HepG2 (cell line): Measurements from ENCODE around the gene HAUS1. TPM values are rescaled to one million over a fixed set of nuclear protein-coding genes. Genes with fewer than 3 reads are reported as not detected.

ENCODE experiments used
- AGO2 ChIP-seq: fragments of 200-400 bp; formaldehyde crosslinking; optimal IDR thresholded peaks from 2 replicates; pipeline ENCODE3; 2017; ENCODE audit warnings: mild to moderate bottlenecking, low read depth, low read length, moderate library complexity
- ATF1 ChIP-seq: IDR thresholded peaks from 2 replicates; pipeline ENCODE4 v1.6.1; 2016; ENCODE audit warnings: mild to moderate bottlenecking, control low read depth
- FIP1L1 ChIP-seq: fragments of 200-400 bp; formaldehyde crosslinking; IDR thresholded peaks from 2 replicates; pipeline ENCODE4 v1.6.1; 2018; ENCODE audit warnings: low read depth, mild to moderate bottlenecking, low read length, moderate library complexity, borderline replicate concordance; ENCODE audit not compliant: insufficient read depth
- FOXJ3 ChIP-seq: sonication (generic); formaldehyde crosslinking; IDR thresholded peaks from 2 replicates; pipeline ENCODE4 v1.4.0; 2020; ENCODE audit warnings: missing genetic modification reagents, mild to moderate bottlenecking, borderline replicate concordance
- GABPA ChIP-seq, 2 experiments: IDR thresholded peaks; 2 replicates each; pipeline ENCODE4 v1.6.1; 2011 to 2016; ENCODE audit warnings: low read depth in 2 of 2, low read length in 1 of 2, missing biosample characterization in 1 of 2, missing genetic modification characterization in 1 of 2
- HCFC1 ChIP-seq: fragments of 150-350 bp; IDR thresholded peaks from 2 replicates; pipeline ENCODE4 v1.6.1; 2014; ENCODE audit warnings: low read depth, low read length
- HNRNPK ChIP-seq: fragments of 200-400 bp; formaldehyde crosslinking; IDR thresholded peaks from 2 replicates; pipeline ENCODE4 v1.6.1; 2018; ENCODE audit warnings: low read length, low read depth, moderate library complexity, mild to moderate bottlenecking; ENCODE audit not compliant: poor library complexity, severe bottlenecking
- KLF13 ChIP-seq: sonication (generic); formaldehyde crosslinking; IDR thresholded peaks from 2 replicates; pipeline ENCODE4 v1.4.0; 2020; ENCODE audit warnings: mild to moderate bottlenecking, missing genetic modification reagents
- NFATC3 ChIP-seq: sonication (generic); formaldehyde crosslinking; IDR thresholded peaks from 2 replicates; pipeline ENCODE4 v1.5.1; 2020; ENCODE audit warnings: mild to moderate bottlenecking, missing genetic modification reagents
- PAWR ChIP-seq: sonication (generic); formaldehyde crosslinking; IDR thresholded peaks from 2 replicates; pipeline ENCODE4 v1.4.0; 2020; ENCODE audit warnings: missing genetic modification reagents, mild to moderate bottlenecking, borderline replicate concordance
- PTBP1 ChIP-seq: fragments of 200-400 bp; formaldehyde crosslinking; IDR thresholded peaks from 2 replicates; pipeline ENCODE4 v1.6.1; 2018; ENCODE audit warnings: low read length, low read depth; ENCODE audit not compliant: poor library complexity, severe bottlenecking
- SAP130 ChIP-seq: IDR thresholded peaks from 2 replicates; pipeline ENCODE4 v1.6.1; 2016; ENCODE audit warnings: low read depth
- SATB2 ChIP-seq: sonication (generic); formaldehyde crosslinking; IDR thresholded peaks from 2 replicates; pipeline ENCODE4 v1.5.0; 2020; ENCODE audit warnings: missing genetic modification reagents
- SIN3B ChIP-seq: fragments of 150-350 bp; IDR thresholded peaks from 2 replicates; pipeline ENCODE4 v1.6.1; 2014; ENCODE audit warnings: low read length
- SP5 ChIP-seq: IDR thresholded peaks from 2 replicates; pipeline ENCODE4 v1.6.1; 2016; ENCODE audit warnings: low read depth, borderline replicate concordance
- TEAD3 ChIP-seq: optimal IDR thresholded peaks from 2 replicates; pipeline ENCODE3; 2016; ENCODE audit warnings: borderline replicate concordance
- TSC22D2 ChIP-seq: sonication (generic); formaldehyde crosslinking; IDR thresholded peaks from 2 replicates; pipeline ENCODE4 v1.5.1; 2020; ENCODE audit warnings: missing genetic modification reagents, mild to moderate bottlenecking, borderline replicate concordance
- ZBTB42 ChIP-seq: sonication (generic); formaldehyde crosslinking; IDR thresholded peaks from 2 replicates; pipeline ENCODE4 v1.5.0; 2020; ENCODE audit warnings: mild to moderate bottlenecking, missing genetic modification reagents
- ZBTB7A ChIP-seq: sonication (generic); formaldehyde crosslinking; IDR thresholded peaks from 2 replicates; pipeline ENCODE4 v1.8.0; 2022; ENCODE audit warnings: mild to moderate bottlenecking, missing genetic modification reagents
- ZNF3 ChIP-seq: IDR thresholded peaks from 2 replicates; pipeline ENCODE4 v1.7.0; 2017; ENCODE audit warnings: inconsistent platforms
- ZNF468 ChIP-seq: sonication (generic); formaldehyde crosslinking; IDR thresholded peaks from 2 replicates; pipeline ENCODE4 v1.8.0; 2022; ENCODE audit warnings: mild to moderate bottlenecking, moderate library complexity, missing genetic modification reagents
- ZNF546 ChIP-seq: sonication (generic); formaldehyde crosslinking; conservative IDR thresholded peaks from 2 replicates; pipeline ENCODE4 v1.8.1; 2023; ENCODE audit warnings: mild to moderate bottlenecking, missing genetic modification reagents
- polyA plus RNA-seq, 8 experiments: library from polyadenylated mRNA; depleted of rRNA in 3 of 8; stranded (reverse) in 7 of 8; unstranded in 1 of 8; fragments of >200 nt; fragmentation: Illumina TruSeq in 4 of 8; extraction: Trizol in 4 of 8; gene quantifications; 2 replicates each; pipeline versions ENCODE4 v1.2.1 to v1.2.3, GENCODE V29; 2011 to 2016; ENCODE audit warnings: low read depth in 4 of 8, missing spikeins in 1 of 8, mixed read lengths in 1 of 8; ENCODE audit not compliant: insufficient read depth in 1 of 8
- total RNA-seq, 5 experiments: library from RNA; depleted of rRNA; stranded (reverse); fragments of >200 nt; fragmentation: Illumina TruSeq; extraction: Trizol; gene quantifications; 2 replicates each; pipeline ENCODE4 v1.2.3, GENCODE V29; 2016; ENCODE audit warnings: low read depth in 1 of 5
- TF ChIP-seq, protein P1 (sequence below), 2 experiments: fragments of 450-650 bp in 1 of 2; sonication (generic) in 1 of 2; formaldehyde crosslinking; IDR thresholded peaks; 2 replicates each; pipeline versions ENCODE4 v1.5.0 to v1.8.0; 2020 to 2022; ENCODE audit warnings: mild to moderate bottlenecking in 1 of 2, missing genetic modification reagents in 1 of 2
- TF ChIP-seq, protein P2 (sequence below): sonication (generic); formaldehyde crosslinking; IDR thresholded peaks from 2 replicates; pipeline ENCODE4 v1.8.1; 2022; ENCODE audit warnings: mild to moderate bottlenecking, missing genetic modification reagents
- TF ChIP-seq, protein P3 (sequence below): fragments of 450-650 bp; IDR thresholded peaks from 2 replicates; pipeline ENCODE4 v1.6.1; 2016
- TF ChIP-seq, protein P4 (sequence below): sonication (generic); formaldehyde crosslinking; IDR thresholded peaks from 2 replicates; pipeline ENCODE4 v1.5.0; 2020; ENCODE audit warnings: missing genetic modification reagents

Gene HAUS1
- total and polyA plus RNA-seq, 2 of the 13 experiments (the other 11 are each of a cell fraction or from before 2014, with no cell fraction given) = 20.6 to 59.2 TPM

DNA sequence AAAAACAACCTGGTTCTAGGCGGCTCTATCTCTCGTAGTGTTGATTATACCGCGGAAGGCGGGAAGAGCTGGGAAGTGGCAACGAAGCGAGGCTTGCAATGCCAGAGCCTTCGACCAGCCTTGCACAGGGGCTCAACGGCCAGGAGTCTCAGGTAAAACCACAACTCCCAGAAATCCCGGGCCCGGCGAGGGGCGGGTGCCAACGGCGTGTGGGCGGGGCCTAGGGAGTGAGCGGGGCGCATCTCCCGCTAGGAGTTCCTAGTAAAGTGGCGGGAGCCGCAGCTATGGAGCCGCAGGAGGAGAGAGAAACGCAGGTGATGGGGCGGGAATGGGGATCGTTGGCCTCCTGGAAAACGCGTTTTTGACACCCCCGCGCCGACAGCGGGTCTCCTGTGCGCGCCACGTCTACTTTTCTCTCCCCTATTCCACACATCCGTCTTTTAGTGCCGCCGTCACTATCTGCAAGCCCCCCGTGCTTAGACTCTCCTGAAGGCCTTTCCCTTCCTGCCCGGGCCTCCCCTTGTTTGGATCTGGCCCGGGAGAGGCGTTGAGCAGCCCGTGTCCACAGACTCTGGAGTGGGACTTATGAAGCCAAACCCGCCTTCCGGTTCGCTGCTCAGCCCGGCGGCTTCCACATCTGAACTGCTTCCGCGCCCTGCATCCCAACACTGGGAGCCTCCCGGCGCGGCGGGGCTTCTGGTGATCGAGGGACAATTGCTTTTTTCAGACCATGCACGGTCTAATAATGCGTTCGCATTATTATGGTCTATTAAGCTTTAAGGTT is at the start of gene HAUS1 (continued):
- TF ChIP-seq SATB2 (CRISPR knock-in tag) = 0 out of 2 replicates have a peak, but pooled peaks have one; percentile 37
- no peak for TF ChIP-seq TEAD3
- TF ChIP-seq ATF1 (CRISPR knock-in tag) = no peak; the same call in 1 of the 2 replicates
- TF ChIP-seq, protein P1, sequence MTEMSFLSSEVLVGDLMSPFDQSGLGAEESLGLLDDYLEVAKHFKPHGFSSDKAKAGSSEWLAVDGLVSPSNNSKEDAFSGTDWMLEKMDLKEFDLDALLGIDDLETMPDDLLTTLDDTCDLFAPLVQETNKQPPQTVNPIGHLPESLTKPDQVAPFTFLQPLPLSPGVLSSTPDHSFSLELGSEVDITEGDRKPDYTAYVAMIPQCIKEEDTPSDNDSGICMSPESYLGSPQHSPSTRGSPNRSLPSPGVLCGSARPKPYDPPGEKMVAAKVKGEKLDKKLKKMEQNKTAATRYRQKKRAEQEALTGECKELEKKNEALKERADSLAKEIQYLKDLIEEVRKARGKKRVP (CRISPR knock-in tag; IDR thresholded peaks at IDR 0.05) = no peak
- TF ChIP-seq PAWR = no peak
- no peak for TF ChIP-seq HNRNPK
- TF ChIP-seq GABPA (IDR thresholded peaks at IDR 0.05; ENCODE audit: low read depth, low read length) = peak; percentile 48
- peak; percentile 78 for TF ChIP-seq GABPA (CRISPR knock-in tag; IDR thresholded peaks at IDR 0.05; ENCODE audit: low read depth)
- TF ChIP-seq FIP1L1 = no peak
- TF ChIP-seq, protein P2, sequence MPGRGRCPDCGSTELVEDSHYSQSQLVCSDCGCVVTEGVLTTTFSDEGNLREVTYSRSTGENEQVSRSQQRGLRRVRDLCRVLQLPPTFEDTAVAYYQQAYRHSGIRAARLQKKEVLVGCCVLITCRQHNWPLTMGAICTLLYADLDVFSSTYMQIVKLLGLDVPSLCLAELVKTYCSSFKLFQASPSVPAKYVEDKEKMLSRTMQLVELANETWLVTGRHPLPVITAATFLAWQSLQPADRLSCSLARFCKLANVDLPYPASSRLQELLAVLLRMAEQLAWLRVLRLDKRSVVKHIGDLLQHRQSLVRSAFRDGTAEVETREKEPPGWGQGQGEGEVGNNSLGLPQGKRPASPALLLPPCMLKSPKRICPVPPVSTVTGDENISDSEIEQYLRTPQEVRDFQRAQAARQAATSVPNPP = no peak
- TF ChIP-seq KLF13 = no peak
- TF ChIP-seq SIN3B = no peak
- TF ChIP-seq TSC22D2 (CRISPR knock-in tag) = no peak; the same call in 1 of the 2 replicates
- TF ChIP-seq, protein P3, sequence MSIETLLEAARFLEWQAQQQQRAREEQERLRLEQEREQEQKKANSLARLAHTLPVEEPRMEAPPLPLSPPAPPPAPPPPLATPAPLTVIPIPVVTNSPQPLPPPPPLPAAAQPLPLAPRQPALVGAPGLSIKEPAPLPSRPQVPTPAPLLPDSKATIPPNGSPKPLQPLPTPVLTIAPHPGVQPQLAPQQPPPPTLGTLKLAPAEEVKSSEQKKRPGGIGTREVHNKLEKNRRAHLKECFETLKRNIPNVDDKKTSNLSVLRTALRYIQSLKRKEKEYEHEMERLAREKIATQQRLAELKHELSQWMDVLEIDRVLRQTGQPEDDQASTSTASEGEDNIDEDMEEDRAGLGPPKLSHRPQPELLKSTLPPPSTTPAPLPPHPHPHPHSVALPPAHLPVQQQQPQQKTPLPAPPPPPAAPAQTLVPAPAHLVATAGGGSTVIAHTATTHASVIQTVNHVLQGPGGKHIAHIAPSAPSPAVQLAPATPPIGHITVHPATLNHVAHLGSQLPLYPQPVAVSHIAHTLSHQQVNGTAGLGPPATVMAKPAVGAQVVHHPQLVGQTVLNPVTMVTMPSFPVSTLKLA = no peak
- TF ChIP-seq SP5 (CRISPR knock-in tag) = no peak
- TF ChIP-seq ZNF468 (CRISPR knock-in tag) = no peak
- TF ChIP-seq, protein P4, sequence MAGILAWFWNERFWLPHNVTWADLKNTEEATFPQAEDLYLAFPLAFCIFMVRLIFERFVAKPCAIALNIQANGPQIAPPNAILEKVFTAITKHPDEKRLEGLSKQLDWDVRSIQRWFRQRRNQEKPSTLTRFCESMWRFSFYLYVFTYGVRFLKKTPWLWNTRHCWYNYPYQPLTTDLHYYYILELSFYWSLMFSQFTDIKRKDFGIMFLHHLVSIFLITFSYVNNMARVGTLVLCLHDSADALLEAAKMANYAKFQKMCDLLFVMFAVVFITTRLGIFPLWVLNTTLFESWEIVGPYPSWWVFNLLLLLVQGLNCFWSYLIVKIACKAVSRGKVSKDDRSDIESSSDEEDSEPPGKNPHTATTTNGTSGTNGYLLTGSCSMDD (CRISPR knock-in tag) = no peak
- peak; percentile 53 for TF ChIP-seq PTBP1
- 0 out of 2 replicates have a peak, but pooled peaks have one; percentile 17 for TF ChIP-seq ZBTB42 (CRISPR knock-in tag)
- no peak for TF ChIP-seq AGO2
- TF ChIP-seq SAP130 = peak; percentile 72
- peak; percentile 81 for TF ChIP-seq HCFC1
- TF ChIP-seq ZNF3 (CRISPR knock-in tag) = no peak
- TF ChIP-seq ZBTB7A (CRISPR knock-in tag) = no peak
- no peak for TF ChIP-seq NFATC3 (CRISPR knock-in tag)
- no peak for TF ChIP-seq FOXJ3 (CRISPR knock-in tag)
- 0 out of 2 replicates have a peak, but pooled peaks have one; percentile 29 for TF ChIP-seq ZNF546 (CRISPR knock-in tag)
